NCI-H2107 treated with DMSO at 0.1 percent for 48 hours (cell line): ENCODE results near the gene ZFHX3.
"Not testable (repeated sequence)": the region's sequence is repeated elsewhere in the genome, so short reads cannot be mapped to it uniquely, and the experiment has no call there.

Source experiments
- DNase-seq: peaks from one replicate; lab custom pipeline; 2025; ENCODE audit not compliant: unreplicated experiment; lab: John Stamatoyannopoulos, UW

ZFHX3 gene

GRCh38 chr16:73000020-73000906 is 47.7 kb downstream of the ZFHX3 start:
- peak; percentile 55 for DNase-seq

- DNase-seq = peak; percentile 43
Observed at GRCh38 chr16:72999541-73000019, 48.3 kb downstream of the ZFHX3 start.

- DNase-seq = no peak
Observed at GRCh38 chr16:72997141-72997542, 50.8 kb downstream of the ZFHX3 start.

- DNase-seq = no peak
Observed at GRCh38 chr16:72996291-72997062, 51.5 kb downstream of the ZFHX3 start.

- not testable (repeated sequence) for DNase-seq
Observed at GRCh38 chr16:72995882-72996270, 52.1 kb downstream of the ZFHX3 start.

GRCh38 chr16:72995151-72995881 is 52.6 kb downstream of the ZFHX3 start:
- DNase-seq = no peak

- no peak for DNase-seq
Observed at GRCh38 chr16:72992142-72992601, 55.8 kb downstream of the ZFHX3 start.

GRCh38 chr16:72991644-72992043 is 56.3 kb downstream of the ZFHX3 start:
- no peak for DNase-seq

- no peak for DNase-seq
Observed at GRCh38 chr16:72991211-72991610, 56.7 kb downstream of the ZFHX3 start.

GRCh38 chr16:72990571-72990970 is 57.4 kb downstream of the ZFHX3 start:
- no peak for DNase-seq

- DNase-seq = peak; percentile 37
Observed at GRCh38 chr16:72989579-72990551, 58.1 kb downstream of the ZFHX3 start.

GRCh38 chr16:72989203-72989578 is 58.7 kb downstream of the ZFHX3 start:
- not testable (repeated sequence) for DNase-seq

GRCh38 chr16:72988569-72988968 is 59.4 kb downstream of the ZFHX3 start:
- no peak for DNase-seq

- no peak for DNase-seq
Observed at GRCh38 chr16:72987480-72987901, 60.4 kb downstream of the ZFHX3 start.

GRCh38 chr16:72985995-72986394 is 61.9 kb downstream of the ZFHX3 start:
- DNase-seq = no peak

- DNase-seq = no peak
Observed at GRCh38 chr16:72985148-72985941, 62.6 kb downstream of the ZFHX3 start.

GRCh38 chr16:72983728-72984350 is 64.1 kb downstream of the ZFHX3 start:
- DNase-seq = no peak

- no peak for DNase-seq
Observed at GRCh38 chr16:72983241-72983640, 64.7 kb downstream of the ZFHX3 start.

GRCh38 chr16:72979974-72980373 is 68.0 kb downstream of the ZFHX3 start:
- no peak for DNase-seq
